NT2/D1 (cell line): ENCODE measurements around the gene FOXO3B.
"Not testable (repeated sequence)": the region's sequence is repeated elsewhere in the genome, so short reads cannot be mapped to it uniquely, and the experiment has no call there.

ENCODE experiments used
- DNase-seq: peaks from one replicate; pipeline ENCODE4 v3.0.0-alpha.2; 2011; ENCODE audit warnings: low read depth, low spot score
- H3K27me3 ChIP-seq: 2 replicates; pipeline ENCODE4 v1.6.0; 2011; ENCODE audit warnings: mild to moderate bottlenecking; ENCODE audit not compliant: insufficient read length, insufficient read depth
- H3K36me3 ChIP-seq: 2 replicates; pipeline ENCODE4 v1.6.1; 2011; ENCODE audit warnings: mild to moderate bottlenecking, low read length, mixed read lengths; ENCODE audit not compliant: insufficient read depth, insufficient read length
- H3K4me1 ChIP-seq: 2 replicates; pipeline ENCODE4 v1.5.1; 2011; ENCODE audit not compliant: insufficient read depth, insufficient read length
- H3K4me3 ChIP-seq: 2 replicates; pipeline ENCODE4 v1.5.1; 2011; ENCODE audit warnings: low read depth; ENCODE audit not compliant: insufficient read length
- H3K9ac ChIP-seq: 2 replicates; pipeline ENCODE4 v1.6.0; 2011; ENCODE audit warnings: low read depth; ENCODE audit not compliant: insufficient read length
- H3K9me3 ChIP-seq: 2 replicates; pipeline ENCODE4 v1.5.1; 2011; ENCODE audit warnings: mild to moderate bottlenecking, low read length; ENCODE audit not compliant: insufficient read depth

FOXO3B gene

DNA sequence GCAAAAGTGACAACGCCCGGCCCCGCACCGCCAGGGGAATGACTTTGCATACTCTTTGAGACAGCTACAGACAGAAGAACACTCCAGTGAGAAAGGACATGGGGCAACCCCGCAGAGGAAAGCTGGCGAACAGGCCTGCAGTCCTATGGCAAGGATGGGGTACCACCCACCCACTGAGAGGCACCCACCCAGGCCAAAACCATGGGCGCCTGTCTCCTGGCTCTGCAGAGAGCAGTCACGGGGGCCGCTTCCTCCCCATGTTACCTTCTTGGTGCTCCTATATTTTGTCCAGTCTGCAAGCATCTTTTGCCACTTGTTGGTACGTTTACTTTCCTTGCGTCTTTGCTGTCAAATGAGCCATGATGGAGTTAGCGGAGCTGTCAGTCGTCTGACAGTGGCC is 43.8 kb downstream of the FOXO3B start:
- not testable (repeated sequence) for H3K36me3 ChIP-seq

DNA sequence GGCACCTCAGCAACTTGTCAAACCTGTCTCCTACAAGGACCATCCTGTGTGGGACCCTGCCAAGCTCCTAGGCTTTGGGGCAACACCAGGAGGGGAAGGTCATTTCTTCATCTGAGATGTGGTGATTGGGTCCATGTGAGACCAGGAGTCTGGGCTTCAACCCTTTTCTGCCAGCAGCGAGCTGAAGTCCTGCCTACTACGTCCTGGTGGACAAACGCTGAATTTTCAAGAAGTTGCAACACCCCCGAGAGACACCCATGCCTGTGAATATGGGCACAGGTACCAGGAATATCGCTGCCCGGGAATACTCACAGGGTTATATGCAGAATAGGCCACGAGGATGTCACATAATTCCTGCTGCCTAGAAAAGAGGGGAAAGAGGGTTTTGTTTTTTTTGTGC is 45.9 kb downstream of the FOXO3B start:
- not testable (repeated sequence) for DNase-seq, H3K4me3 ChIP-seq, H3K27me3 ChIP-seq, H3K4me1 ChIP-seq, H3K9ac ChIP-seq, H3K36me3 ChIP-seq, H3K9me3 ChIP-seq

More for the DNA sequence above, 43.8 kb downstream of the FOXO3B start:
- not testable (repeated sequence) for H3K4me1 ChIP-seq, H3K4me3 ChIP-seq, H3K9me3 ChIP-seq, H3K27me3 ChIP-seq, DNase-seq, H3K9ac ChIP-seq

DNA sequence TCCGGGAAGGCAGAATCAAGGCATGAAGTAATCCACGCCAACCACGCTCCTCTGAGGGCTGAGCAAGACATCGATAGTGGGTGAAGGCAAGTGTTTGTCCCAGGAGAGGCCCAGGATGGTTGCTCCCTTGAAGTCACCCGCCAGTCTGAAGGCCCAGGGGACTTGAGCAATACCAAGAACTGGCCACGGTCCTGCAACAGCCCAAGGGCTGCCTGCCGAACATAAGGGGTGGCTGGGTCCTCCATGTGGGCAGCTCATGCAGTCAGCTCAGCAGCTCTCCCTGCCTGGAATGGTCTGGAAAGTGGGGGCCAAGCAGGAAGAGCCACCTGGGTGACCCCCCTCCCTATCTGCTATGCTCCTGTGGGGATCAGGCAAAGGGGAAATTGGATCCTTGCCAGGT is 46.3 kb downstream of the FOXO3B start:
- not testable (repeated sequence) for H3K9me3 ChIP-seq, H3K4me3 ChIP-seq, DNase-seq, H3K4me1 ChIP-seq, H3K27me3 ChIP-seq, H3K36me3 ChIP-seq, H3K9ac ChIP-seq

DNA sequence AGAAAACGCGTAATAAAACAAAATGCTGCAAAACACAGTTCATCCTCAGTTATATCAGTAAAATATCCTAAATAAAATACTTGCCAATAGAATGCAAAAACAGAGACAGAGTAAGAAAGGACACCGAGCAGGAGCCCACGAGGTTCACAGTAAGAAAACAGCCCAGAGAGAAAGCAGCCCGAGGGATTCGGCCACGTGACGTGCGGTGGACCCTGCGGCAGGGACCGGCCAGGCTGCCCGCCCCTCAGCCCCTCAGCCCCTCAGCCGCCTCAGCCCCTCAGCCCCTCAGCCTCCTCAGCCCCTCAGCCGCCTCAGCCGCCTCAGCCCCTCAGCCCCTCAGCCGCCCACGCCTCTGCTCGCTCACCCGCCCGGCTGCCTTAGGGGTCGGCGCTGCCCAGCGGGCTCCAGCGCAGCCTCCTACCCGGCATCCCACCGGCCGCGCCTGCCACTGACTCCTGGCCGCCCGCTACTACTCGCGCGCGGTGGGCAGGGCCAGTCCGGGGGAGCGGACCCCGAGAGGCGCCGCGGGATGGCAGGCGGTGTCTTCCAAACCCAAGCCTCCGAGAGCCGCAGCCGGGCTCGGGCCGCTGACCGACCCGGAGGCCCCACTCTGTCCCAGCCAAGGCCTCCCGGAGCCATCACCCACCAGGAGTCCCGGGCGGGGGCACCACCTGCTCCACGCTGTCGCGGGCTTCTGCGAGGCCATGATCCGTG is 47.4 kb downstream of the FOXO3B start:
- H3K27me3 ChIP-seq, H3K9ac ChIP-seq, H3K36me3 ChIP-seq, H3K9me3 ChIP-seq, H3K4me3 ChIP-seq, DNase-seq, H3K4me1 ChIP-seq: not testable (repeated sequence)
